Progenitor cell of endocrine pancreas (in vitro differentiated cells): ENCODE data around the gene PATL1. TPM values are rescaled to one million over a fixed set of nuclear protein-coding genes. Genes with fewer than 3 reads are reported as not detected.
"Not testable (repeated sequence)": the region's sequence is repeated elsewhere in the genome, so short reads cannot be mapped to it uniquely, and the experiment has no call there.

ENCODE experiments used
- DNase-seq: peaks from one replicate; pipeline ENCODE4 v3.0.0; 2021; ENCODE audit warnings: low spot score; ENCODE audit not compliant: unreplicated experiment
- H3K27ac Mint-ChIP-seq: 2 replicates; pipeline ENCODE4 v1.8.0; 2021; ENCODE audit warnings: mild to moderate bottlenecking, moderate library complexity, mixed read lengths
- H3K27me3 Mint-ChIP-seq: 2 replicates; pipeline ENCODE4 v1.8.0; 2021; ENCODE audit warnings: mixed read lengths
- H3K36me3 Mint-ChIP-seq: 2 replicates; pipeline ENCODE4 v1.8.0; 2022; ENCODE audit warnings: mixed read lengths; ENCODE audit not compliant: insufficient read depth
- H3K4me1 Mint-ChIP-seq: 2 replicates; pipeline ENCODE4 v1.8.0; 2021; ENCODE audit warnings: low read depth, mixed read lengths
- H3K4me3 Mint-ChIP-seq: 2 replicates; pipeline ENCODE4 v1.8.0; 2021; ENCODE audit warnings: low read depth, mild to moderate bottlenecking, moderate library complexity, mixed read lengths
- H3K9me3 Mint-ChIP-seq: 2 replicates; pipeline ENCODE4 v1.8.0; 2021; ENCODE audit warnings: low read depth, mixed read lengths
- CTCF ChIP-seq: fragments of 200-600 bp; sonication (generic); IDR thresholded peaks from one replicate; pipeline ENCODE4 v1.5.0; 2021; ENCODE audit warnings: antibody characterized with exemption, mild to moderate bottlenecking; ENCODE audit not compliant: unreplicated experiment
- total RNA-seq: library from RNA; stranded (reverse); gene quantifications from 2 replicates; pipeline ENCODE4 v1.2.1, GENCODE V29; 2021

PATL1 gene
- total RNA-seq, 1 donor from 2014 or later: 43.7 TPM

- Mint-ChIP-seq H3K4me1 (no peaks in the 10 kb centered on the region), H3K27me3 (no peaks in the 10 kb centered on the region), H3K36me3 (no peaks in the 10 kb centered on the region), H3K27ac (no peak overlapping the region), H3K9me3 (no peaks in the 10 kb centered on the region), H3K4me3 (no peak overlapping the region)
- DNase-seq: no peak
- TF ChIP-seq CTCF: no peak
These were observed 38.8 kb downstream of the PATL1 start for GRCh38 chr11:59629996-59630395.

GRCh38 chr11:59626969-59627368 lies 41.9 kb downstream of the PATL1 start:
- H3K4me1 Mint-ChIP-seq, H3K27me3 Mint-ChIP-seq, H3K4me3 Mint-ChIP-seq, H3K27ac Mint-ChIP-seq, H3K9me3 Mint-ChIP-seq, H3K36me3 Mint-ChIP-seq, DNase-seq: not testable (repeated sequence)
- TF ChIP-seq CTCF: peak; percentile 37

- H3K9me3 Mint-ChIP-seq: no peaks in the 10 kb centered on the region
- no peak for DNase-seq
- no peaks in the 10 kb centered on the region for H3K36me3 Mint-ChIP-seq
- no peak overlapping the region for H3K4me3 Mint-ChIP-seq
- no peaks in the 10 kb centered on the region for H3K27me3 Mint-ChIP-seq
- no peak for TF ChIP-seq CTCF
- no peak overlapping the region for H3K27ac Mint-ChIP-seq
- no peaks in the 10 kb centered on the region for H3K4me1 Mint-ChIP-seq
These were observed 43.1 kb downstream of the PATL1 start for GRCh38 chr11:59625703-59626102.

- H3K4me1 Mint-ChIP-seq: peaks cover 18% of the 10 kb centered on the region
- no peaks in the 10 kb centered on the region for H3K36me3 Mint-ChIP-seq
- no peak overlapping the region for H3K27ac Mint-ChIP-seq
- H3K4me3 Mint-ChIP-seq: no peak overlapping the region
- H3K9me3 Mint-ChIP-seq: no peaks in the 10 kb centered on the region
- no peak for TF ChIP-seq CTCF
- no peak for DNase-seq
- H3K27me3 Mint-ChIP-seq: no peaks in the 10 kb centered on the region
These were observed 51.0 kb downstream of the PATL1 start for GRCh38 chr11:59617876-59618275.

- DNase-seq: no peak
- Mint-ChIP-seq H3K36me3 (peaks cover 2% of the 10 kb centered on the region), H3K27me3 (no peaks in the 10 kb centered on the region)
These were observed 52.3 kb downstream of the PATL1 start for GRCh38 chr11:59616396-59616982.

More at GRCh38 chr11:59616396-59616982, 52.3 kb downstream of the PATL1 start:
- no peak for TF ChIP-seq CTCF
- peak overlapping the region; percentile 99 for H3K27ac Mint-ChIP-seq
- H3K4me3 Mint-ChIP-seq: peak overlapping the region; percentile 96
- H3K9me3 Mint-ChIP-seq: no peaks in the 10 kb centered on the region
- peaks cover 30% of the 10 kb centered on the region for H3K4me1 Mint-ChIP-seq
